GM19452 (cell line): ENCODE data around the gene TIMM10.

ENCODE experiments used
- ATAC-seq: cut with Tn5 transposase; IDR thresholded peaks from one replicate; pipeline ENCODE4 v1.9.1; 2021; ENCODE audit not compliant: unreplicated experiment

TIMM10 gene

DNA sequence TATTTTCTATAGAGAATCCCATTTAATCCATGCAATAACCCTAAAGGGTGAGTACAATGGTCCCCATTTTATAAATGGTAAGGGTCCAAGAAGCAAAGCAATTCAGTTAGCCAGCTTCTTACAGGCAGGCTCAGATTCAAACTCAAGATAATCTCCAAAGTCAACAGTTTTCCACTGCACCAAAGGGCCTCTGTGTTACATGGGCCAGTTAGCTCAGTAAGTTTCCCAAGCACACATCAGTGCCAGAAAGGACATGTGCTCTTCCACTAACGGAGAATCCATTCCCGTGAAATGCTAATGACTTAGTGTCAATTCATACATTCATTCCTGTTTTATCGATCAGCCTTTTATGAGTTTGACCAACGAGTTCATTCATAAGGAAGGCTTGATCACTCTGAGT, 26.0 kb downstream of the TIMM10 start:
- ATAC-seq = no peak

DNA sequence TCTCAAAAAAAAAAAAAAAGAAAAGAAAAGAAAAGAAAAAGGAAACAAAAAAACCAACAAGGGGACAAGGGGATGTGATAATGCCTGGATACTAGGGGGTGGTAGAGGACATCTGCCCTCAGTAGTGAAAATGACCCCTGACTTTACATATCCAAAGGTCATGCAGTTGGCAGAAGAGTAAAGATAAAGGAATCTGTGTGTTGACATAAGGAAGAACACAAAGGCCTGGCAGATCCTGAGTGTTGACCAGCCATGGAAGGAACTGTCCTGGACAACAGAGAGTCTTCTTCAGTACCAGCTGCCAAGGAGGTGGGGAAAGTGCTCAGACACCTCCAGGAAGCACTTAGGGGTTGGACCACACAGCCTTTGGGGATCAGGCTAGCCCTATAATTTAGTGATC, 27.7 kb downstream of the TIMM10 start:
- ATAC-seq = no peak

DNA sequence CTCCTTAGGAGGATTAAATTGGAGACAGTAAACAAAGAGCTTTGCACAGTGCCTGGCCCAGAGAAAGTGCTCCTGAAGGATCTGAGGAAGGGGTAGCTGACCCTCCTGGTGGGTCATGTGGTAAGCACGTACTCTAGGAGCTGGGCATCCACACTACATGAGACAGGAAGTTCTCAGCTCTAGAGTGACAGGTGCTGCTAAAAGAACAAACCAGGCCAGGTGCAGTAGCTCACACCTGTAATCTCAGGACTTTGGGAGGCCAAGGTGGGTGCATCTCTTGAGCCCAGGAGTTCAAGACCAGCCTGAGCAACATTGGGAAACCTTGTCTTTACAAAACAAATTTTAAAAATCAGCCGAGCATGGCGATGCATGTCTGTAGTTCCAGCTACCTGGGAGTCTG, 28.2 kb downstream of the TIMM10 start:
- no peak for ATAC-seq

DNA sequence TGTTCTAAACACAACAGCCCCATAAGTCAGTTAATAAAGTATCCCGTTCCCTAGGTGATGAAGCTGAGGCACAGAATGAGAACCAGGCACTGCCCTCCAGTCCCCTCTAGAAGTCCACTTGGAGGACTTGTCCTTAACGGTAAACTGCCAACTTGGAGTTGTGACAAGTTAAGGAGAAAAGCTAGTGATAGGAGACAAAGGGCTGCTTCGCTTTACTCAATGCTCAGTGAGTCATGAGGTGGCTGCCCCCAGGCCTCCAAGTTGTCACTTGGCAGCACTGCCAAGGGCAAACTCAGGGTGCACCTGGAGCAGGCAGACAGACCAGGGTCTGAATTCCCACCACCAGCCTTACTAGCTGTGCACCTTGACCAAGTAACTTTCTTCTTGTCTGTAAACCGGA, 28.6 kb downstream of the TIMM10 start:
- no peak for ATAC-seq

DNA sequence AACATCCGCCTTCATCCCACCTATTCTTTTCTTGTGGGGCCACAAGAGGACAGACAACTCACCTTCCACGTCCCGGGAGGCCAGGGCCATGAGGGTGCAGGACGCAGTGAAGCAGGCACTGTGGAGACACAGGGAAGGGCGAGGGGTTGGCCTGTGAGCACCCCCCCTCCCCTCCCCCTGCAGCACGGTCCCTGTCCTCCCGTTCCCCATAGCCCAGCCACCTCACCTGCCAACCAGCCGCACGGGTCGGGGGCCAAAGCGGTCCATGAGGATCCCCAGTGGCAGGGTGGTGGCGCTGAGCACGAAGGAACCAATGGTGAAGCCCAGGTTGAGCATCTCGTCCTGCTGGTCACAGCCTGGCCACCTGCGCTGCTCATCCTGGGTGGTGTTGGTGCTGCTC, 29.6 kb downstream of the TIMM10 start:
- ATAC-seq = no peak

DNA sequence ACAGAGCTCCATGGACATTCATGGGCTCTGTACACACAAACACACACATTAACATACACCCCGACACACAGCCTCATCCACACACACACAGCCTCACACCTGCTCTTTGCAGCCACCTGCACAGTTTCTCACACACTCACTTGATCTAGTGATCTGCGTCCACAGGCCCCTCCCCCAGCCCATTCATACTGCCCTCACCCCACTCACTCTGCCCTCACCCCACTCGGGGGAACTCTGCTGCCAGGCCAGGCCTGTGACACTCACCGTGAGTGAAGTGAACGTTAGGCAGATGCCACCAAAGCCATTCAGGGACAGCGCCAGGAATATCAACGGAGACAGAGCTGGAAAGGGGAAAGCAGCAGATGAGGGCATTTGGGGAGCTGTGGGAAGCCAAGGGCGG, 30.0 kb downstream of the TIMM10 start:
- ATAC-seq = no peak

DNA sequence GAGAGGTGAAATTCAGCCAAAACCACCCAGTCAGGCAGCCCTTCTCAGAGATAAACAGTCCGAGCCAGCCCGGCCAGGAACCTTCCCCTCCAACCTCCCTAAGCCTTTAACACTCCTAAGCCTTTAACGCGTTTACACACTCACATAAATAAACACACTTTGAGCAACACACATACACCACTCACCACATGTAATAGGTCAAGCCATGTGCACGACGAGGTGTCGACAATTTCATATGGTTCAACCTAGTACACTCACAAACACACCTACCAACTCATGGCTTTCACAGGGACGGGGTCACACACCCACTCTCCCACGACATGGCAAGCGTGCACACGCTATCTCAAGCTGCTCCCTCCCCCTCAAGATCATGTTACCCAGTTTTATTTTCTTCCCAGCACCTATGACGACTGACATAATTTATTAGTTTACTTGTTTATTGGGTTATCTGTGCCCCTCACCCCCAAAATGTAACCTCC, 30.5 kb downstream of the TIMM10 start:
- ATAC-seq = no peak

DNA sequence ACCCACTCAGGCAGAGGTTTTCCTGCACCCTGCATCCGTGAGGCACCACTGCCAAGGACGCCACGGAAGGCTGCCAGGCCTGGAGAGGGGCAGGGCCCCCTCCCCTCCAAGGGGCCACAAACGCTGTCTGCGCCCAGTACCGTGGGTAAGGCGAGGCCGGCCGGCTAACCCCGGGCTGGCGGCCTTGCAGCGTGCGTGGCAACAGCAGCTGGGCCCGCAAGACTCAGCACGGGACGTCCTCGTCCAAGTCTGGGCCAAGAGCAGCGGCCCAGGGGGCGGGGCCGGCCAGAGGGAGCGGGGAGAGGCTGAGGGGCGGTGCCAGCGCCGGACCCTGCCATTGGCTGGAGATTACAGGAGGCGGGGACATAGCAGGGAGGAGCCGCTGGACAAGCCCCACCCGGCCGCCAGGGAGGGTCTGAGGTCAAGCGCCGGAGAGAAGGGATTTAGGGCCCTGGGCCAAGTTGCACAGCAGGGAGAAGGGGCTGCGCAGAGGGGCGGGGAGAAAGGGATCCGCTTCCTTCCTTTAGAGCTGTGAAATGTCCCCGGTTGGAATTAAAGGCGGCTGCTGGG, 31.1 kb downstream of the TIMM10 start:
- ATAC-seq = peak; percentile 99

DNA sequence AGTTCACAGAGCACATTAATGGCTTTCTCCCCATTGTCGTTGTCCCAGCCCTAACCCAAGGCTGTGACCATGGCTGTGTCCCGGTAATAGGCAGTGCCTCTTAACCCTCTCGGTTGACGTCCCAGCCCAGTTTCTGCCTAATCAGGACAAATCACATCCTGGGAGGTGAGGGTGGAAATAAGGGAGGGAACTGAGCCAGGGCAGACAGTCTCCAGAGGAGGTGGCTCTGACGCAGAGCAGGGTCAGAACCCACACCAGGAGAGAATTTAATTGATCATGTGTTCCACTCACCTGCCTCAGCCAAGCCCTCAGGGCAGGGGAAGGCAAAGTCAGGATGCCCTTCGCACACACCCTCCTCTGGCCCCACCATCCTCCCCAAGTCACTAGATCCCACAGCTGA, 32.0 kb downstream of the TIMM10 start:
- no peak for ATAC-seq

DNA sequence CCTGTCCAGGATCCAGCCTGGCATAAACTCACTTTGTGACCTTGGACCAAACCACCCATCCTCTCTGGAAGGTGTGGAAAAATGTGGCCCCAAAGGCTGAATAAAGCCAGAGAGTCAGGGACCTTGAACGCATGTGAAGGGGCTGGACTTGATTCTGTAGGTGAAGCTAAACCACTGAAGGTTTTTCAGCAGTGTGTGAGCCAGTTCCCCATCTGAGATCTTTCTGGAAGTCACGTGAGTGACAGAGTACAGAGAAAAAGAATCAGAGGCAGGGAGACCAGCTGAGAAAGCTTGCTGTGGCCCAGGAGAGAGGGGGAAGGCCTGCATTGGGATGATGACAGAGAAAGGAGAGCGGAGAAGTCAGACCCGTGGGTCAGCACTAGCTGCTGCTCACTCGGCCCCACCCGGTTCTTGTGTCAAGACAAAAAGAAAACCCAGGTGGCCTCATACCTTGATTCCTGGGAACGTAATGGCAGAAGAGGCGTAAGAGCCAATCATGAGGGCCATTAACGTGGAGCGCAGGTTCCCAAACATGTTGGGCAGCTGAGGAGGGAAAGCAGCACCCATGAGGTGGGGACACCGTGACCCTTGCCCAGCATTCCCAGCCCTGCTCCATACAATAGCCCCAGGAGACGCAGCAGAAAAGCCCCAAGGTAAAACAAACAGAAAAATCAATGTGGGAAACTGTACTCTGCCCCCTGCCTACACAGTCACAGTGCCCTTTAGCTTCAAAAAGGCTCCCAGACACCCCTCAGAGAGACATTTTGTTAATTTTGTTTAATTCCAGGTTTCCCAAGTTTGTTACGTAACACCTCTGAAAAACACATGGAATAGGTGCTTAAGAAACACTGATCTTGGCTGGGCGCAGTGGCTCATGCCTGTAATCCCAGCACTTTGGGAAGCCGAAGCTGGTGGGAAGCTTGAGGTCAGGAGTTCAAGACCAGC, 33.0 kb downstream of the TIMM10 start:
- no peak for ATAC-seq

DNA sequence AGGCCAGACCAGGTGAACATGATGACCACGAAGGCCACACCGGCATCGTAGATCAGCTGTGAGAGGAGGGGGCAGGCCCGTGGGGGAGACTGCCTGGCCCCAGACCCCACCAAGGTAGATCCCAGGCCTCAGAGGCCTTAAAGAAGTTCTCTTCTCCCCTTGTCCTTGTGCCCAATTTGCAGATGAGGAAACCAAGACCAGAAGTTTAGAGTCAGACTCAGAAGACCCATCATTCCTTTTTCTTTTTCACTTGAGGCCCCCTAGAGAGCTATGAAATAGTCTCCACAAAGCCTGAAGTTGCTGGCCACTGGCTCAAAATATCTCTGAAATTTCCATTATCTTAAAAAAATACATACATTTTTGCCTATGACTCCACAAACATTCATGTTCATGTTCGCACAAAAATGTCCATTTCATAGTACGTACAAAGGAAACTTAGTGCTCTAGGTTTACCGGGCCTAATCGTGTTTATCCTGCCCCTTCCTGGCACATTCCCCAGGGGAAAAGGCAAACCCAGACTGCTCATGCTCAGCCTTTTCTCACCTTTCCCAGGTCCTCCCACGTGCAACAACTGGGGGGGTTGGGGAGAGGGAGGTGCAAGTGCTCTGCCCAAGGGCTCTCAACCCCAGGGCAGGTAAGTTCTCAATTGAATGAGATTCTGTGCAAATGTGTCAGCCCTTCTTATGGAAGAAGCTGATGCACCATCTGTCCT, 34.3 kb downstream of the TIMM10 start:
- ATAC-seq = no peak

DNA sequence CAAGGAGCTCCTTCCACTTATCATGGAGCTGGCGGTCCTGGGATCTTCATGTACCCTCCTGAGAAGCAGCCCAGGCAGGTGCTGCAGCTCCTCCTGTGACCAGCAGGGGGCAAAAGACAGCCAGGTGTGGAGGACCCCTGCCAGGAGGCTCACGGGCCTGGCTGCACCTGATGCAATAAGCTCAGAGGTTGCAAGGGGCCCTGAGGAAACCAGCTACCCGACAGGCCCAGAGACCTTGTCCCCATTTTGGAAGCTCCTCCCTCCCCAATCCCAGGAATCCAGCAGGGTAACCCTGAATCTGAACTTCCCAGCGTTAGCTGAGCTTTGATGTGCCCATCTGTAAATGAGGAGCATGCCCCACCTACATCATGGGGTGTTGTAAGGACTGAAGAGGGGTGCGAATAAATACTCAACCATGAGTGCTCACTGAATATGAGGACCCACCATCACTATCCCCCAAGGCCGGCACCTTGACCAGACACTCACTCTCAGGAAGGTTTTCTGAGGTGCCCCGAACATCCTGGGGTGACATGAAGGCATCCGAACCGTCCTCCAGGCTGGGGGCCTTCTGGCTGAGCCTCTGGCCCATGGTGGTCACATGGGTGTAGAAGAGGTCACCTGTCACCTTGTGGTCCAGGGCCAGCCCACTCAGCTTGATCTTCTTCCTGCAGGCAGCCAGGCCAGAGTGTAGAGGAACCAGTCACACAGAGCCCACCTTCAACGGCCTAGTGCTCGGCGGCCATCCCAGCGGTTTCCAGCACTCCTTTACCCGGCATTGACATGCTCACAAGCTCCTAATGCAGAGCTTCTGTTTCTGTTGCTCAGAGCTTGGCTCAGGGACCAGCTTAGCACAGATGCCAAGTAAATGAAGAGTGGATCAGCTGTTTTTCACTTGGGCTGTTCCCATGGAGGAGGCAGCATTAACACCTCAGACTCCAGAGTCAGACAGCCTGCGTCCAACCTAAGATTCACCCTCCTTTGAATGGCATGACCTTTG, 36.7 kb downstream of the TIMM10 start:
- ATAC-seq = no peak

DNA sequence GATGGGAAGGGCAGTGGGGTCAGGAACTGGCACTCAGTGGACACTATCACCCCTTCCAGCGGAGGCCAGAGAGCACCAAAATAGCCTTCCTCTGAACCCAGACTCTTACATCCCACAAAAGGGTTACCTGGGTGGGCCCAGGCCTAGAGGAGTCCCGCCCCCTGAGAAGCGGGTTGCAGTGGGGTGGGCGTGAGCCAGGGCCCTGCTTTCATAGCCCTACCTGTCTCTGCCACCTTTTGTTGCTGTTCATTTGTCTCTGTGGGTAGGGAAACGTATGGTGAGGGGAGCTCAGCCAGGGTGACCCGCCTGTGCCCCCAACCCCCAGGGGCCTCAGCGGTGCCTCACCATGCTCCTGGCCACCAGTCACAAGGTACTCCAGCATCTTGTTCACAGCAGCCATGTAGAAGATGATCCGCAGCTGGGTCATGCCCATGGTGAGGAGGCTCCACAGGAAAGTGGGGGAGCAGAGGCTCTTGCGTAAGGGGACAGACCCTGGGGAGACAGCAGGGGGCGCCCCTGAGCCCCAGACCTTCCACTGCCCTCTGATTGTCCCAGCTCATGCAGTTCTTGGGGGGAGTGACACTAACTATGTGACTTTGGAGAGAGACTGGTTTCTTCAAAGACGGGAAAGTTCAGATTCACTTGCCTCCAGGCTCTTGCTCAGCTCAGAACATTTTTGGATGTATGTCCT, 39.0 kb downstream of the TIMM10 start:
- no peak for ATAC-seq

DNA sequence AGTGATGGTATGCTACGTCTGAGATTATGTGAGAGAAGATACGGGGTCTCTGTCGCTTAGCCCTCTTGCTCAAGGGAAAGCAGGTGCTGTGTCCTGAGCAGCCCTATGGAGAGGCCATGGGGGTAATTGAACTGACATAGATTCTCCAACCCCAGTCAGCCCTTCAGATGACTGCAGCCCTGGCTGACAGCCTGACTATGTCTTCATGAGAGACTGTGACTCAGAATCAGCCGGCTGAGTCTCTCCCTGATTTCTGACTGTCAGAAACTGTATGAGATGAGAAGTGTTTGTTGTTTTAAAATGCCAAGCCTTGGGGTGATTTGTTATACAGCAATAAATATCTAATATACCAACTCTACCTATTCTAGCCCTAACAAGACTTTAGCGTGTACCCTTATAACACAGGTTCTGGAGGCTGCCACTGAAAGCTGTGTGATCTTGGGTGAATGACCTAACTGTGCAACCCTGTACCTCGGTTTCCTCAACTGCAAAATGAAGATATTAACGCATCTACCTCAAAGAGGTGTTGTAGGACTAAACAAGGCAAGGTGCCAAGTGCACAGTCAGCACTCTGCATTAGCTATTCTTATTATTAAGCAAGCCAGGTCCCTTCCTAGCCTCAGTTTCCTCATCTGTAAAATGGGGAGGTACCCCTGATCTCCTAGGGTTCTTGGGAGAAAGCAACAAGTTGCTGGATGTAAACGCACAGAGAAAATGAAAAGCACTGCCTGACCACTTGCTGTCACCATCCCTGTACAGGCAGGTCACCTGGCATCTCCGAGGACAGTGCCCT, 39.9 kb downstream of the TIMM10 start:
- no peak for ATAC-seq

DNA sequence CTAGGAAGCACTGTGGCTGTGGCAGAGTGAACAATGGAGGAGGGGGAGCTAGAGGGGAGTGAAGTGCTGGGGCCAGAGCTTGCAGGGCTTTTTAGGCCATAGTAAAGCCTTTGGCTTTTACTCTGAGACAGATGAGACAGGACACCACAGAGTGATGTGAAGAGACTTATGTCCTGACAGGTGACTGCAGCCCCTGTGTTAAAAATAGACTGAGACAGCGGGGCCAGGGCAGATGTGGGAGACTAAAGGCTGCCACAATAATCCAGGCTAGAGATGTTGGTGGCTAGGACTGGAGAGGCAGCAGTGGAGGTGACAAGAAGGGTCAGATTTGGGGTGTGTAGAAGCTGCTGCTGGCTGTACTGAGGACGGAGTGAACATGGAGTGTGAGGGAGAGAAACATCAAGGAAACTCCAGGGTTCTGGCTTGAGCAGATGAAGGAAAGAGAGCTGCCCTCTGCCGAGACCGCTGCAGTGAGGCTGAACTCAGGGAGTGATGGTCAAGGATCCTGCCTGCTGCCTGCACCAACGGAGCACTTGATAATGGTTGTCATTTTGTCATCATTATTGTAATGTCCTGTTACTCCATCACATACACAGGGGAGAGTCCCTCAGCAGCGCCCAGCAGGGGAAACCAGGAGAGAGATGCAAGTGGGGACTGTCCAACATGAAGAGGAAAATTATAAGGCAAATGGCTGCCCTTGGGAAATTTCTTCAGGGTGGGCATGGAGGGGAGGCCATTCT, 42.5 kb downstream of the TIMM10 start:
- ATAC-seq = no peak

DNA sequence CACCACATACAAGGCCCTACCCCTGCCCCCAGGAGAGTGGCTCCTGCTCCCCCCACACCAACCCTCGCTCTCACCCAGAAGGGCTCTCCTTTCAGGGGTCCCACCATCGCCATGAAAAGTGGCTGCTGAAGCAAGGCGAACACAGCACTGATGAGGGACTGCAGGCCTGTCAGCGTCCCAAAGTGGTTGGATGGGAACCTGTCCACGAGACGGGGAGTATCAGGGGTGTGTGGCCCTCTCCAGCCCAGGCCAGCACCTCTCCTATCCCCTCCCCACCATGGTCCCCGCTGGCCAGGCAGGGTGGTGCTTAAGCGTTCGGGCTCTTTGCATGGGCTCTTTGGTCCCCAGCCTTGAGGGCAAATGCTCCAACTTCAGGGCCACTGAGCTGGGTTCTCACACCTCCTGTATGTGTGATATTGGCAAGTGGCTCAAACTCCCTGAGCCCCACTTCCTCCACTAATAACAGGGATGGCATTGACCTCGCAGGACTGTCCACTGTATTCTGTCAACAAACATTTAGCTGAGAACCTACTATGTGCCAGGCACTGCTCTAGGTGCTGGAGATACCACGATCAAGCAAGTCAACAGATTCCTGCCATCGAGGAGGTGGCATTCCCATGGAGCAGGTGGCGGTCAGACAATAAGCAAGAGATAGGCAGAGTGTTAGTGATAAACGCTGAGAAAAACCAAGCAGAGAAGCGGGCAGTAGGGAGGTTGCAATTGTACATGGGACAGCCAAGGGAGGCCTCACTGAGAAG, 43.4 kb downstream of the TIMM10 start:
- ATAC-seq = no peak

DNA sequence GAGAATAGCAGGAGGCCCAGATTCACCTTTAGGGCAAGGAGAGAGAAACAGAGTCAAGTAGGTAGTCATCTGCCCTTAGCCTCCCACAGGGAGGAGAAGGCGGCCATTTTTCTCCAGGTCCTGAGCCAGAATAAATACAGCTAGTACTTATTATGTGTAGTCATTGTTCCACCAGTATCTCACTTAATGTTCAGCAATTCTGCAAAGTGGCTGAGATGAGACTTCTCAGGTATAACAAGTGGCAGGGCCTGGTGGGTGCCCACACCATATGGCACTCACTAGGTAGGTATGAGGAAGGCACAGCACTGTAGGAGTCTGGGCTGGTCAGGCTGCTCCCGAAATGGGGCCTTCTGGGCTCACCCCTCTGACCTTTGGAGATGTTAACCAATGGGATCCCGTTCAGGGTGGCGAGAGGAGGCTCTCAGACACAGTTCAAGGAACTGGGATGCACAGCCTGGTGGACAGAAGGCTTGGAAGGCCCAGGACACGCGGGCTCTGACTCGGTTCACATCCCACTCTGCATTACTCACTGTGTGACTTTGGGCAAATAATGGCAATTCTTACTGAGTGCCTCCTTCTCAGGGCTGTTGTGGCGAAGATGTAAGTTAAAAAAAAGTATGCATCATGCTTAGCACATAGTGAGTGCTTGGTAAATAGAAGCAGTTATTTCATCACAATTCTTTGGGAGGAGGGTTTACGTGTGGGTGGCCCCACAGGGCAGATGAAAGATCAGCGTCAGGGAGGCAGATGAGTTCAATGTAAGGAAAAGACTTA, 45.1 kb downstream of the TIMM10 start:
- ATAC-seq = no peak
